Mononuclear cell (primary cell): ENCODE data around the gene GRIN2D. TPM values are rescaled to one million over a fixed set of nuclear protein-coding genes. Genes with fewer than 3 reads are reported as not detected.
A peak's percentile ranks its signal among the peaks of the same experiment; 100 is the strongest.

Source experiments
- H3K27me3 ChIP-seq: 2 replicates; pipeline ENCODE4 v1.6.0; 2011; ENCODE audit warnings: low read length, control low read depth; ENCODE audit not compliant: insufficient read depth
- H3K4me1 ChIP-seq: 2 replicates; pipeline ENCODE4 v1.5.1; 2011; ENCODE audit warnings: mild to moderate bottlenecking, low read length, control low read depth; ENCODE audit not compliant: insufficient read depth
- H3K4me3 ChIP-seq: 2 replicates; pipeline ENCODE4 v1.5.1; 2011; ENCODE audit warnings: mild to moderate bottlenecking, low read length, moderate library complexity
- H3K9me3 ChIP-seq: 2 replicates; pipeline ENCODE4 v1.5.1; 2011; ENCODE audit warnings: low read depth, mild to moderate bottlenecking, control low read depth, low read length
- total RNA-seq: library from RNA; depleted of rRNA; stranded (reverse); fragments of >200 nt; gene quantifications from one replicate; pipeline ENCODE4 v1.2.3, GENCODE V29; 2012

GRIN2D gene
- total RNA-seq, 1 donor: 0.10 TPM

DNA sequence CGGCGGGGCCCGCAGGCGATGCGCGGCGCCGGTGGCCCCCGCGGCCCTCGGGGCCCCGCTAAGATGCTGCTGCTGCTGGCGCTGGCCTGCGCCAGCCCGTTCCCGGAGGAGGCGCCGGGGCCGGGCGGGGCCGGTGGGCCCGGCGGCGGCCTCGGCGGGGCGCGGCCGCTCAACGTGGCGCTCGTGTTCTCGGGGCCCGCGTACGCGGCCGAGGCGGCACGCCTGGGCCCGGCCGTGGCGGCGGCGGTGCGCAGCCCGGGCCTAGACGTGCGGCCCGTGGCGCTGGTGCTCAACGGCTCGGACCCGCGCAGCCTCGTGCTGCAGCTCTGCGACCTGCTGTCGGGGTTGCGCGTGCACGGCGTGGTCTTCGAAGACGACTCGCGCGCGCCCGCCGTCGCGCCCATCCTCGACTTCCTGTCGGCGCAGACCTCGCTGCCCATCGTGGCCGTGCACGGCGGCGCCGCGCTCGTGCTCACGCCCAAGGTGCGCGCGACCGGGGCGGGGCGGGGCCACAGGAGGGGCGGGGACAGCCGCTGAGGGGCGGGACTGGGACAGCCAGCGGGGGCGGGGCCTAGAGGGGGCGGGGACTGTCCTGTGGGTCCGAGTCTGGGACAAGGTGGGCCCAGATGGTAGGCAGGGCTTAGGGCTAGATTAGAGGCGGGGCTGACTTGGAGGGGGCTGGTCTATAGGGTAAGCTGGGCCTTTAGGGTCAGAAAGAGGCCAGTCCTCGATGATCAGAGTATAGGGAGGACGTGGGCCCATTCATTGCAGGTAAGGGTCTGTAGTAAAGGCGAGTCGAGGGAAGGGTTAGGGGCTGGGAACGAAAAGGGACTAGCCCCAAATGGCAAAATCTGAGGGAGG is 5.1 kb downstream of the GRIN2D start:
- Histone ChIP-seq H3K9me3 (no peaks in the 10 kb centered on the region), H3K4me3 (peak overlapping the region; percentile 33), H3K27me3 (peaks cover 37% of the 10 kb centered on the region), H3K4me1 (peaks cover 33% of the 10 kb centered on the region)

DNA sequence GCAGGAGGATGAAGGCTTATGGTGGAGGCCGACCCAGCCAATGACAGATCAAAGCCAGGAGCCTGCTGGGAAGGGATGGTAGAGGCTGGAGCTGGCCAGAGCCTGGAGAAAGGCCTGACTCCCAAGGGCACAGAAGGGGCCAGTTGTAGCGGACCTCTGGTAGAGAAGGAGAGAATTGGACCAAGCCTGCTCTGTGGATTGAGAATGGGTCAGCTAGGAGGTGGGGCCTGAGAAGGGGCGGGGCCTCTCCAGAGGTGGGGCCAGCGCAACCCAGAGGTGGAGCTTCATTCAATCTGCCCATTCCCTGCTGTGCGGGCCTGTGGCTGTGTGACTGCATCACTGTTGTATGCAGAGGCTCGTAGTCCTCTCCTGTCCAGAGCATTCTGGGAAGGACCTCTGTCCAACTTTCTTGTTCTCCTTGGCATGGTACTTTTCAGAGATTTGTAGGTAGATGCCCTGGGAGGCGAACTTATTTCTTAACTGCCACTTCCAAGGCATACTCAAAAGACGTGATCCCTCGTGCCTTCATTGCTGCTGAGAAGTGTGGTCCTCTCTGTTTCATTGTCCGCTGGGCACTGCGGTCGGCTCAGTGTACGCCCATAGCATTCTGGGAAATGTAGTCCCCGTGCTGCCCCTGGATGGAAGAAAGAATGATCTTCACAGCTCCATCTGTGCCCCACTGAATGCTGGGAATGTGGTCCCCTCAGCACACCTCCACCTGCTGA is 6.7 kb downstream of the GRIN2D start:
- peaks cover 24% of the 10 kb centered on the region for H3K27me3 ChIP-seq
- no peak overlapping the region for H3K4me3 ChIP-seq
- H3K4me1 ChIP-seq: peaks cover 22% of the 10 kb centered on the region

DNA sequence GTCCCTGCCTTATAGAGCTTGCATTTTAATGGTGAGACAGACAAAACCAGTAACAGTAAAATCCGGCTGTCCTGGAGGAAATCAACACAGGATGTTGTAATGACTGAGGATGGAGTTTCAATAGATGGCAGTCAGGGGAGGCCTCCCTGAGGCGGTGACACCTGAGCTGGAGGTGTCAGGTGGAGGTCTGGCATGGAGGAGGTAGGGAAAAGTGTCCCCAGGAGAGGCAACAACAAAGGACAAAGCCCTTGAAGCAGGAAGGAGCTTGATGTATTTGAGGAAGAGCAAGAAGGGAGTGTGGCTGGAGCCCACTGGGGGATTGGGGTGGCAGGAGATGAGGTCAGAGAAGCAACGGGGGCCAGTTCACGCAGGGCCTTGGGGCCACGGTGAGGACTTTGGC is 7.8 kb downstream of the GRIN2D start:
- no peak overlapping the region for H3K4me3 ChIP-seq
- H3K4me1 ChIP-seq: peaks cover 22% of the 10 kb centered on the region
- H3K9me3 ChIP-seq: no peaks in the 10 kb centered on the region
- peaks cover 13% of the 10 kb centered on the region for H3K27me3 ChIP-seq

More for the DNA sequence above, 6.7 kb downstream of the GRIN2D start:
- no peaks in the 10 kb centered on the region for H3K9me3 ChIP-seq

DNA sequence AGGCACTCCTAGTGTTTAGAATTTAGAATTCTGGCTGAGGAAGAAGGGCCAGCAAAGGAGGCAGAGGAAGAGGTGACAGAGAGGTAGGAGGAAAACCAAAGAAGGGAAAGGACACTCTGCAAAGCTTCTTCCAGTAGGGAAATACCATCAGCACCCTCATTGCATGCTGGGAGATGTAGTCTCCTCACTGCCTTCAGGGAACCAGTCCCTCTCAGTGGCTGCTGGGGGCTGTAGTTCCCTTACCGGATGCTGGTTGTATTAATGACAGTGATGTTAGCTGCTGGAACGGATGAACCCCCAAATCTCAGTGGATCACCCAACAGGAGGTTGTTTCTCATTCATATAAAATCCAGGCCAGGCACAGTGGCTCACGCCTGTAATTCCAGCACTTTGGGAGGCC is 10.1 kb downstream of the GRIN2D start:
- Histone ChIP-seq H3K9me3 (no peaks in the 10 kb centered on the region), H3K27me3 (no peaks in the 10 kb centered on the region), H3K4me3 (no peak overlapping the region), H3K4me1 (peaks cover 9% of the 10 kb centered on the region)

DNA sequence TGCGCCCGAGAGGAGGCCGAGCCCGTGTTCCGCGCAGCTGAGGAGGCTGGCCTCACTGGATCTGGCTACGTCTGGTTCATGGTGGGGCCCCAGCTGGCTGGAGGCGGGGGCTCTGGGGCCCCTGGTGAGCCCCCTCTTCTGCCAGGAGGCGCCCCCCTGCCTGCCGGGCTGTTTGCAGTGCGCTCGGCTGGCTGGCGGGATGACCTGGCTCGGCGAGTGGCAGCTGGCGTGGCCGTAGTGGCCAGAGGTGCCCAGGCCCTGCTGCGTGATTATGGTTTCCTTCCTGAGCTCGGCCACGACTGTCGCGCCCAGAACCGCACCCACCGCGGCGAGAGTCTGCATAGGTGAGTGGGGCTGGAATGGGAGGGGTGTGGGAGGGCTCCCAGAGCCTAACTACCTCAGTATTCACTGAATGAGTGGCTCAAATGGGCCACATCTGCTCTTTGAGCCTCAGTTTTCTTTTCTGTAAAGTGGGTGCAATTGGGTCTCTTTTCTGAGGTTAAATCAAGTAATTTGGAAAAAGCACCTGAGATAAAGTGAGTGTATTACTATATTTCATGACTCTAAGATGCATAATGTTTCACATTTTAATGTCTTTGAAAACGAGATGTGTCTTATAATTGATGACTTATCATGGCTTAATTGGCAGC is 11.7 kb downstream of the GRIN2D start:
- H3K9me3 ChIP-seq: no peaks in the 10 kb centered on the region
- no peaks in the 10 kb centered on the region for H3K27me3 ChIP-seq
- H3K4me1 ChIP-seq: peaks cover 6% of the 10 kb centered on the region
- H3K4me3 ChIP-seq: no peak overlapping the region

DNA sequence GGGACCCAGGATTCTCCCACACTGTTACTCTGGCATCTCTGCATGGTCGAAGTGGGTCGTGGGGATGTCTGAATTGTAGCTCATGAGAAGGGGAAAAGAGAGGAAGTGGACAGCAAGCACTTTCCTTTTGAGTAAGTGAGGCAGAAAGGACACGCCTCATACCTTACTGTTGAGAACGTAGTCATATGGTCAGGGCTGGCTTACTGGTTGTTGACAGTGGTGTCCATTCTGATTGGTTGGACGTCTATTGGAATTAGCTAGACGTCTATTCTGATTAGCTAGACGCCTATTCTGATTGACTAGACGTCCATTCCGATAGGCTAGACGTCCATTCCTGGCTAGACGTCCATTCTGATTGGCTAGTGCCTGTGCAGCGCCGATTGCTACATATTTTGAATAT is 12.4 kb downstream of the GRIN2D start:
- Histone ChIP-seq H3K4me3 (no peak overlapping the region), H3K27me3 (no peaks in the 10 kb centered on the region), H3K9me3 (no peaks in the 10 kb centered on the region), H3K4me1 (peaks cover 5% of the 10 kb centered on the region)

DNA sequence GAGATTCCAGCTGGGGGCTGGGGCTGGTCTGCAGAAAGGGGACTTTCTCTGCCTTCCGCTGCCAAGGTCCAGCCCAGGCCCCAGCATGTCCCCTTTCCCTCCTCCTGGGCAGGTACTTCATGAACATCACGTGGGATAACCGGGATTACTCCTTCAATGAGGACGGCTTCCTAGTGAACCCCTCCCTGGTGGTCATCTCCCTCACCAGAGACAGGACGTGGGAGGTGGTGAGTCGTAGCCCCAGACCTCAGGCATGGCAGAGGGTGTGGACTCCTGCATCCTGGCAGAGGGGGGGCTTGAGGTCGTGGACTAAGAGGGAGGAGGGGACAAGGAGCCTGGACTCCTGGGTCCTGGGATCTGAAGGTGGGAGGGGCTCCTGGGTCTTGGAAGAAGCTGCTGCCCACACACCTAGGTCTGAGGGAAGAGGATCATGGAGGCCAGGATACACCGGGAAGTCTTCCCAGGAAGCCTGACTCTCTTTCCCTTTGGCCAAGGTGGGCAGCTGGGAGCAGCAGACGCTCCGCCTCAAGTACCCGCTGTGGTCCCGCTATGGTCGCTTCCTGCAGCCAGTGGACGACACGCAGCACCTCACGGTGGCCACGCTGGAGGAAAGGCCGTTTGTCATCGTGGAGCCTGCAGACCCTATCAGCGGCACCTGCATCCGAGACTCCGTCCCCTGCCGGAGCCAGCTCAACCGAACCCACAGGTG is 20.6 kb downstream of the GRIN2D start:
- Histone ChIP-seq H3K9me3 (no peaks in the 10 kb centered on the region), H3K27me3 (peaks cover 7% of the 10 kb centered on the region), H3K4me3 (no peak overlapping the region), H3K4me1 (peaks cover 18% of the 10 kb centered on the region)

DNA sequence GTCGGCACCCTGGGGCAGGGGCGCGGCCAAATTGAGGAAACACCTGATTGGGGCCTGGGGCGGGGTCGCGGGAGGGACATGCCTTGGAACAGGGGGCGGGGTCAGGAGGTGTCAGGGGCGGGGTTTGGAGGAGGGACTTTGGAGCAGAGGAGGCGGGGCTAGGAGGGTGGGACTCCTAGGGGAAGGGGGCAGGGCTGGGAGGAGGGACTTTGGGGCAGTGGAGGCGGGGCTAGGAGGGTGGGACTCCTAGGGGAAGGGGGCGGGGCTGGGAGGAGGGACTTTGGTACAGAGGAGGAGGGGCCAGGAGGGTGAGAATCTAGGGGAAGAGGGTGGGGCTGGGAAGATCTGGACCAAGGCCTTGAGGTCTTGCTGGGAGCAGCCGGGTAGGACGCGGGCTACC is 21.9 kb downstream of the GRIN2D start:
- H3K4me1 ChIP-seq: peaks cover 24% of the 10 kb centered on the region
- no peak overlapping the region for H3K4me3 ChIP-seq
- no peaks in the 10 kb centered on the region for H3K9me3 ChIP-seq
- peaks cover 7% of the 10 kb centered on the region for H3K27me3 ChIP-seq

DNA sequence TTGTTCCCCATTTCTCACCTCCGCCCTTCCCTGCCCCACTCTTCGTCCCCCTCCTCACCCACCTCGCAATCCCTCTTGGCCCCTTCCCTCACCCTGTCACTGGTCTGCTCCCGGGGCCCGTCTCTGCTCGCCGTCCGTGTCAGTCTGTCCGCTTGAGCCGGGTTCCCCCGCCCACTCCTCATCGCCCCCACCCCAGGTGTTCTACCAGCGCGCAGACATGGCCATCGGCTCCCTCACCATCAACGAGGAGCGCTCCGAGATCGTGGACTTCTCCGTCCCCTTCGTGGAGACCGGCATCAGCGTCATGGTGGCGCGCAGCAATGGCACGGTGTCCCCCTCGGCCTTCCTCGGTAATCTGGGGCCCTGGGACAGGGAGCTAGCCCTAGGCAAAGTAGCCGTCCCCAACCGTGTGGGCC is 22.3 kb downstream of the GRIN2D start:
- Histone ChIP-seq H3K27me3 (peaks cover 7% of the 10 kb centered on the region), H3K9me3 (no peaks in the 10 kb centered on the region), H3K4me1 (peaks cover 24% of the 10 kb centered on the region), H3K4me3 (no peak overlapping the region)

DNA sequence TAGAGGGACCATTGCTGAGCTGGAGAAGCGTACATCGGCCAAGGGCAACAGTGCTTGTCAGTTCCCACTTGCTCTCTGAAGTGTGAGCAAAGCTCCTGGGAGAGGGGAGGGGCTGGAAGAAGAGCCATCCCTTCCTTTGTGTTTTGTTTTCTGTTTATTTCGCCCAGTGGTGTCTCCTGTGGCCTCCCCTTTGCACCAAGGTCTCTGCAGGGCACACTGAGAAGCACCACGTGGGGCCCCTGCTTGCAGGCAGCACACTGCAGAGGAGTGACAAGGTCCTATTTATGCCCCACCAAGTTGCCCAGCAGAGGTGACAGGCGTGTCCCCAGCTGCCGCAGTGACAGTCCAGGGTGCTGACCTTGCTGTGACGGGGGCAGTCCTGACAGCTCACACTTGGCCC is 24.0 kb downstream of the GRIN2D start:
- H3K9me3 ChIP-seq: no peaks in the 10 kb centered on the region
- H3K27me3 ChIP-seq: peaks cover 7% of the 10 kb centered on the region
- H3K4me3 ChIP-seq: no peak overlapping the region
- peaks cover 24% of the 10 kb centered on the region for H3K4me1 ChIP-seq

DNA sequence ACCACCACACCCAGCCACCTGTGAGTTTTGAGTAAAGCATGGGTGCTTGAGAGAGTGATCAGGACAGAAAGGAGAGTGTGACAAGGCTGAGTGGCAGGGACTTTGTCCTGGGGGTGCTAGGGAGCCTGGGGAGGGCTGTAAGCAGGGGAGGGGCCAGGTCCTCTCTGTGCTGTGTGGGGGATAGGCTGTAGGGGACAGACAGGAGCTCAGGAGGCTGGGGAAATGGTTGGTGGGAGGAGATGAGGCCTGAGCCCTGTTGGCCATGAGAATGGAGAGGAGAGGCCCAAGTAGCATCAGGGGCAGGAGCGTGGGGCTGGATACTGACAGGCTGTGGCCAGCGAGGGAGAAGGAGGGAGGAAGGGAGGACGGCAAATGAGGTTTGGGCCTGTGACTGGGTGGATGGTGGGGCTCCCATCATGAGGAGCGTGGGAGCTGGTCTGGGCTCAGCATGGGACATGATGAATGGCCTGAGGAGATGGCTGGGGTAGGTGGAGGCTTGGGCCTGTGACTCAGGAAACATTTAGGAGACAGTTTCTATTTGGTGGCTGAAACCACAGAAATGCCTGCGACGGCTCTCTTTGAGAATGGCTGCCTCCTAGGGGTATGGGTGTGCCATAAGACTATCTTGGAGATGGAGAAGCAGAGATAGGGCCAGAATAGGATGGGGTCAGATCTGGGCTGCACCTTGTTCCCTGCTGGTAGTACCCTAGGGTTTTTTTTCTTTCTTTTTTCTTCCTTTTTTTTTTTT is 25.0 kb downstream of the GRIN2D start:
- no peak overlapping the region for H3K4me3 ChIP-seq
- H3K4me1 ChIP-seq: peaks cover 24% of the 10 kb centered on the region
- H3K9me3 ChIP-seq: no peaks in the 10 kb centered on the region
- peaks cover 7% of the 10 kb centered on the region for H3K27me3 ChIP-seq

DNA sequence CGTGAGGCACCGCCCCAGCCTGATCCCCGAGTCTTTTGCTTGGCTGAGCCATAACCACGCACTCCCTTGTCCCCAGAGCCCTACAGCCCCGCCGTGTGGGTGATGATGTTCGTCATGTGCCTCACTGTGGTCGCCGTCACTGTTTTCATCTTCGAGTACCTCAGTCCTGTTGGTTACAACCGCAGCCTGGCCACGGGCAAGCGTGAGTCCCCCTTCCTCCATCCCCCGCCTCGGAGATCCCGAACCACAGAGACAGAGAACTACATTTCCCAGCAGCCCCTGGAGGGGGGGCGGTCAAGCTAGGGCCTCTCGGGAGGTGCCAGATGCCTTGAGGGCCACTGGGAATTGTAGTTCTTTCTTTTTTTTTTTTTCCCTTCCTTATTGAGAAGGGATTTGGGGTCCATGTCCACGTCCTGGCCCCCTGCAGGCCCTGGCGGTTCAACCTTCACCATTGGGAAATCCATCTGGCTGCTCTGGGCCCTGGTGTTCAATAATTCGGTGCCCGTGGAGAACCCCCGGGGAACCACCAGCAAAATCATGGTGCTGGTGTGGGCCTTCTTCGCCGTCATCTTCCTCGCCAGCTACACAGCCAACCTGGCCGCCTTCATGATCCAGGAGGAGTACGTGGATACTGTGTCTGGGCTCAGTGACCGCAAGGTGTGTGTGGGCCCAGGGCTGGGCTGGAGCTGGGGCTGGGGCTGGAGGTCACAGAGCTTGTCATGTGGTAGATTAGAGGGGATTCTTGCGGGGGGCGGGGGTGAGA is 25.9 kb downstream of the GRIN2D start:
- no peaks in the 10 kb centered on the region for H3K9me3 ChIP-seq
- H3K4me3 ChIP-seq: no peak overlapping the region
- H3K4me1 ChIP-seq: peaks cover 24% of the 10 kb centered on the region
- peaks cover 5% of the 10 kb centered on the region for H3K27me3 ChIP-seq

DNA sequence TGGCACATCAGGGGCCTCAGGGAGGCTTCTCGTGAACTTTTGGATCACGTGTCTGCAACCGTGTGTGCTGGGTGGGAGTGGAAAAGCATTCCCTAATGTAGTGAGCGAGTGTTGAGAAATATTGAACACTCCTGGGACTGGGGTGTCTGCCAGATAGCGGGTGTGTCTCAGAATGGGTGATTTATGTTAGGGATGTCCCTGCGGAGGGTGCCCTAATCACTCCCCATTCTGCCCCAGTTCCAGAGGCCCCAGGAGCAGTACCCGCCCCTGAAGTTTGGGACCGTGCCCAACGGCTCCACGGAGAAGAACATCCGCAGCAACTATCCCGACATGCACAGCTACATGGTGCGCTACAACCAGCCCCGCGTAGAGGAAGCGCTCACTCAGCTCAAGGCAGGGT is 28.1 kb downstream of the GRIN2D start:
- H3K4me3 ChIP-seq: no peak overlapping the region
- no peaks in the 10 kb centered on the region for H3K9me3 ChIP-seq
- H3K27me3 ChIP-seq: no peaks in the 10 kb centered on the region
- peaks cover 16% of the 10 kb centered on the region for H3K4me1 ChIP-seq
